Right lung (tissue), 5 donors: Measurements from ENCODE around the gene C2CD4A. TPM values are rescaled to one million over a fixed set of nuclear protein-coding genes. Genes with fewer than 3 reads are reported as not detected.

ENCODE experiments used
- DNase-seq, 2 donors: peaks; one replicate each; pipeline ENCODE4 v3.0.0-alpha.2; 2013
- polyA plus RNA-seq, 5 donors: library from polyadenylated mRNA; unstranded; fragments of 120-200 nt; gene quantifications; one replicate each; pipeline versions ENCODE4 v1.2.1 to v1.2.3, GENCODE V29; 2013; ENCODE audit warnings: inconsistent platforms in 1 of 5, low replicate concordance in 1 of 5; ENCODE audit not compliant: insufficient read length in 5 of 5, insufficient read depth in 1 of 5

Gene C2CD4A
- polyA plus RNA-seq, 5 donors = 0.04 to 0.09 (median 0.06) TPM; not detected in 1

DNA sequence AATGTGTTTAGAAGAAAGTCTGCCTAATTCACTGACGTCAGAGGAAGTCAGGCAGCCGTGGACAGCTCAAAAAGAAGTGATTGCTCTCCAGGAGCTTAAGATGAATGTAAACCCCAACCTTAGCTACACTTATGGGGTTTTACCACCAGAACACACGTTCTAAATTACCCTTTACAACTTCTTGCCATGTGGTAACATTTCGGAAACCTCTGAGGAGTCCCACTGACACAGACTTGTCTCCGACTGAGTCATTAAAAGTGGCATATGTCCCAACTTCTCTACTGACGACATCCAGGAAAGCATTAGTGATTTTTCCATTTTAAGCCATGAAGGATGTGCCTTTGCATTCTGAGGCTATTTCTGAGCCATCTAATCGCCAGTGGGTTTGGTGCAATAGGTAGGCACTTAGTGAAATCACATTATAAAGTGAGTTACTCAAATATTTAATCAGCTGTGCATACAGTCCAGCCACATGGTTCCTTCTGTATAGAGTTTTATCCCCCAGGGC lies 32.4 kb downstream of the C2CD4A start:
- DNase-seq = no peak

DNA sequence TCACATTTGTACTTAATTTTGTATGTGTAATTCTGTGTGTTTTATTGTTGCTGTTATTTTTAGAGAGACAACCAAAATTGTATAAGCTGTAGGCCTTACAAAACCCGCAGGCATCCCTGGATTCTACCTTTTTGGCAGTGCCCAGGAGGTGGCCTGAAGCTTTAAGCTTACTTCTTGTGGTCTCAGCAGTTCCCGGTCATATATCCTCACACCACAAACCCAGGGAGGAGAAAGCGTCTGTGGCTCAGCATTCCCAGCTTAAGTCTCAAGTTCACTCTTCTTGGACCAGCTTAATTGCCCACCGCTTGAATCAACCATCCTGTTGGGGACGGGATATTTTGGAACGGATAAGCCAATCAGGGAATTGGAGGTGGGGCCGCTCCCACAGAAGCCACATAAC lies 36.7 kb downstream of the C2CD4A start:
- no peak for DNase-seq

DNA sequence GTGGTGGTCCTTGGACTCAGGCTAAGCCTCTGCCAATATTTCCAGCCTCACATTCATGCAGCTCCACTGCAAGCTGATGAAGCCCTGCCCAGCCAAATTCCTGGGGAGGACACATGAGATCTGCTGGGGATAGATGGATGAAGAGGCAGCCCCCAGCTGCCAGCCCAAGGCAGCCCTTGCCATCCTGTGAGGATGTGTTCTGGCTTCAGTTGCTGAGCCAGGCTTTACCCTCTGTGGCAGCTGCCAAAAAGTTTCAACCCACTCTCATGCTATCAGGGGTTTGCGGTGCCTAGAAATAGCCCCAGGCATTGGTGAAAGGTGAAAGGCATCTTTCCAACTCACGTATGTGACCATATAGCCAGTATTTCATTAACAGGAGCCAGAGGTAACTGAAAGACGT lies 37.6 kb downstream of the C2CD4A start:
- no peak for DNase-seq

DNA sequence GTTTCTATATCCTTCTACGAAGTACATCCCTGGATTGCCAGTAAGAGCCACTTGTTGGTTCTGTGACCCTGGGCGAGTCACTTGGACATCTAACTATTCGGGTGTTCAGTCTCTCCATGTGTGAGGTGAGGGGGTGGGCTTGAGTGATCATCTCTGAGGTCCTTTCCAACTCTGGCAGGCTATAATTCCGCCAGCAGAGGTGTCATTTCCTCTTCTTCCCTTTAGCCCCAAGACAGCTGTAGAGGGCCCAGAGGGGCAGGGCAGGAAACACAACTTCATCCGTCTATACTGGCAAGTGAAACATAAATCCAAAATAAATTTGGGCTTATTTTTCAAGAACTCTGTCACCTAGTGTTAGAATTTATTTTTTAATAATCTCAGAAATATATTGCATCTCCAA lies 38.1 kb downstream of the C2CD4A start:
- DNase-seq = no peak

DNA sequence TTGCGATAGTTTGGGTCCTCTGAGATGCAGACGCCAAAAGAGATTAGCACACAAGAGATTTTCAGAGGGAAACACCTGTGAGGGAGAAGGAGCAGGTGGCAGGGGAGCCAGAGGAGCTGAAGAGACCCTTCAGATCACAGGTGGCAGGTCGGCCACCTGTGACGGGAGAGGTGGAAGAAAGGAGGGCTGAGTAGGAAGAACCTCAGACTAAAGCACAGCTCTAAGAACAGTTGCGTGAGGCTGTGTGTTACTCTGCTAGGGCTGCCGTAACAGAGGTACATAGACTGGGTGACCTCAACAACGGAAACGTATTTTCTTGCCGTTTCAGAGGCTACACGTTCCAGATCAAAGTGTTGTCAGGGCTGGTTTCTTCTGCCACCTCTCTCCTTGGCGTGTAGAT lies 38.5 kb downstream of the C2CD4A start:
- no peak for DNase-seq

DNA sequence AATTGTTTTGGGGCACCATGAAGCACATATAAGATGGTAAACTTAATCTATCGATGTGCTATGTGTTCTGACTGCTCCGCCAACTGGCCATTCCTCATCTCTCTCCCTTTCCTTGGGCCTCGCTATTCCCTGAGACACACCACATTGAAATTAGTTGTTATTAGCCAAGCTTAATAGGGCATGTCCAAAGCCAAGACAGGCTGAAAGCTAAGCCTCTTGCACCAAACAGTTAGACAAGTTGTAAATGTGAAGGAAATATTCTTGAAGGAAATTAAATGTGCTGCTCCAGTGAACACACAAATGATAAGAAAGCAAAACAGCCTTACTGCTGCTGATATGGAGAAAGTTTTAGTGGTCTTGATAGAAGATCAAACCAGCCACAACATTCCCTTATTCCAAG lies 39.3 kb downstream of the C2CD4A start:
- DNase-seq = no peak

DNA sequence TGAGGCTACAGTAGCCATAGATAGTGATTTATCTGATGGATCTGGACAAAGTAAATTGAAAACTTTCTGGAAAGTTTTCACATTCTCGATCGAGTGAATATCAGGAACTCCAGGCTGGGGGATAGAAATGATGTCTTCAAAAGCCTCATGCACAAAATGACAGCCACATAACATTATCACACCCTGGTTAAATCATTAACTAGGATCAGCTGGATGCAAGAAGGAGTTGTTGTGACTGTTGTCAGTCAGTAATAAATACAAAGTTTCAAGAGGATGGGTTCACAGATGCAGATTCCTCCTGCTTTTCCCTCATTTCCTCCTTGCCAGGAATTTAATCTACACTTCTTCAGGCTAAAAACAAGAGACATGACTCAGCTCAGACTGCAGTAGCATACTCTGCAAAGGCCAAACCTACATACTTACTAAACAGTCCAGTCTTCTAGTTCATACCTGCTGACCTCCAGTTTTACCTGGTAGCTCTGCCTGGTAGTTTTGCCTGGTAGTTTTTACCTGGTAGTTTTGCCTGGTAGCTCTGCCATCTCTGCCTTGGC lies 40.9 kb downstream of the C2CD4A start:
- no peak for DNase-seq

DNA sequence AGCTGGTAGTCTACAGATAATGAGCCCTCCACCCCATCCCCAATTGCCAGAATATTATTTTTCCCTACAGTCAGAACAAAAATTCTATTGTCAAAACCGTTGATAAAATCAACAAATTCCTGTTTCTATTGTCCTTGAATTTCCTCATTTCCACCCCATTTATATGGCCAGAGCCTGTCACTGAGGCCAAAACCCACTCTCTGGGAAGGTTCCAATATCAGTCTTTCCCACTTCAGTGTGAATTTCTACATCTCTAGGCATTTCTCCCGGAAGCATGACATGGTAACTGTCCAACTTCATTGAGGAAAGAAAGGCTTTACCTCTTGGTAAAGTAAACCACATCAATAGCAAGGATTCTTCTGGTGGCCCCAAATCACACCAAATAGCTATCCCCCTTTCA lies 41.6 kb downstream of the C2CD4A start:
- no peak for DNase-seq

DNA sequence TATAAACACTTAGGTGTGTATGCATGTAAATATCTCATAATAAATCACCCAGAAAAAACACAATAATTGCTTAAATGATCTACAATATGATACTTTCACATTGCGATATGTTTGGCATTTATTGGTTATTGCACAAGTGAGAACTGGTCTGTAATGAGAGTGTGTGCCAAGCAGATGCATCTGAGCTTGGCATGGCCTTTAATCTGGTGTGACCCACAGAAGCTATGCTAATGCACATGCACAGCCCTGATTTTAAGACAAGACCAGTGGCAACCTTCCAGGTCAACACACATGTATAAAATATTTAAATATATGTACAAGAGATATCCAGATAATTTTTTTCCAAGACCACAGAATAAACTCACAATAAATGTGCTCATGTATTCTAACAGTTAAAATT lies 42.7 kb downstream of the C2CD4A start:
- no peak for DNase-seq

DNA sequence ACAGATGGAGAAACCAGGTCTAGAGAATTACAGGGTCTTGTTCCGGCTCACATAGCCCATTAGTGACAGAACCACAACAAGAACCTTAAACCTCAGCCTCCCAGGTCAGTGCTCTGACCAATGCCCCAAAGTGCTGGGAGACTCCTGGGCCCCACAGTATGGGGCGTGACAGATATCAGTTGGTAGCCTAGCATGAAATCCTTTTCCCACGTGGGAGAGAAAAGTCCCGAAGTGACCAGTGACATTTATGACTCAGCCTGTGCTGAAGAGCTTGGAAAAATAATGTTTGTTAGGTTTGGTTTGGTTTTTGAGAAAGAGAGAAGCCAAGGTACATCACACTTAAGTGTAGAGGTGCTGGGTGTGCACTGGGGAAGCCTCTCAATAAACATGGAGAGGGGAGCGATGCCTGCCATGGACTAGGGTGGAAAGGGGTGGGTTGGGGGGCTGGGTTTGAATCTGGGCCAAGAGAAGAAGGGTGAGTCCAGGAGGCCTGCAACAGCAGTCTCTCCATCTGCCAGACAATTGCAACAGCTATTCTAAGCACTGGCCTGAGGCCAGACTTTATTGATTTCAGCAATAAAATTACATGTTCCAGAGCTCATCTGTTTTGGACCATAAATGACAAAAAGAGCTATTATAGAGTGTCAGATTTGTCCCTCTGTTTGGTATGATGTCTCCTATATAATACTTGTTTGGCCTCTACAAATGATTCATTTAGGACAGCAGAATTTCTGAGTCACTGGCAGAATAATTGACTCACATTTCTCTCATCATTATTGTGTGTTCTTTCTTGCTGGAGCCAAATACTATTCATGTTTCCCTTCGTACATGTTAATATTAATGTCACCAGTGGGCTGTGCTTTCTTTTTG lies 43.4 kb downstream of the C2CD4A start:
- DNase-seq = peak; percentile 45 to 46

DNA sequence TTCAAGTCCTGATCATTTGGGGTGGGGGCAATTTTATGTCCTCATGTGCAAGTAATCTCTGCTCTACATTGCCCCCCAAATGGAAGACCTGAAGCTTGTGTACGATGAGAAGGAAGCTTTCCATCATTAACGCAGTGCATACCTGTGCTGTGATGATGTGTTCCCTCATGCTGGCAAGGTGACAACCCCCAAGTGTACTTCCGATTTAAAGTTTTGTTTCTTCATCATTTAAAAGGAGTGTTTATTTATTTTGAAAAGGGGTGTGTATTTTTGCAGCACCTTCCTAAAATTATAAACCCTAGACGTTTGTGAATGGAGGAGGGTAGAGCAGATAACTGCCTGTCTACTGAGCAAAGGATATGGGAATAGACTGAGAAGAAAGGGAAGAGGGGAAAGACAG lies 45.3 kb downstream of the C2CD4A start:
- no peak for DNase-seq

DNA sequence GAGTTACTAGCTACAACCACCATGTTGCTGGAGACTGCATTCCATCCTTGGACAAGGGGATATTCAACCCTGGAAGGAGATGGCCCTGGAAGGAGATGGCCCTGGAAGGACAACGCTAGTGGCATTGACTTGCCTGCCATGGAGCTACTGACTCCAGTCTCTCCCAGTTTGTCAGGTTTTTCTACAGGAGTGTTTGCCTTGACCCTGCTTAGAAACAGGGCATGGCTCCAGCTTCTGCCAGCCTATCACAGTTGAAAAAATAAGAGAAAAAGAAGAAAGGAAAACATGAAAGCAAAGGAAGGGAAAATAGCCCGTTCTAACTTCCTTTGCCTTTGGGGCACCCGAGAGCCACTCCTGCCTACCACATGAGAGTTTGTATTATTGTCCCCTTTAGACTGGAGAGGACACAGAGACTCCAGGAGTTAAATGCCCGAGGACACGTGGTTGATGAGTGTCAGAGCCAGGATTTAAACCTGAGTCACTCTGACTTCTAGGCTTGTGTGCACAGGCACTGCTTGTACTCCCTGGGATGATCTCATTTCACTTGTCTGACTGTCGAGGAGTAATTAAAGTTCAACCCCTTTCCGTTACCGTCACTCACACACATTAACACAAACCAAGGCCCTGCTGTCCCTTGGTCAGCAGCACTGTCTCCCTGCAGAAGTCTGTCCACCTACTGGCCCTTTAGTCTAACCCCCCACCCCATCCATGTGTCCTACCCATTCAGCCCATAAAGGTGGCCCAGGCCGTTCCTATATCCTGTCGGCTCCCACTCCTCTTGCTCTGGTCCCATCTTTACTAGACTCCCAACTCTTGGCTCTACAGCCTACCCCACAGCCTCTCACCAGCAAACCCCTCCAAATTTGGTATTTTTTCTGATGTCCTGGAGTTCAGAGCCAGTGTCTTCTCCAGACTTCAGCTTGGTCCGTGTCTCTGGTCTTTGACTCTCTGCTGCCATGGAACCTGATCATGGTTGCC lies 46.1 kb downstream of the C2CD4A start:
- DNase-seq = no peak

DNA sequence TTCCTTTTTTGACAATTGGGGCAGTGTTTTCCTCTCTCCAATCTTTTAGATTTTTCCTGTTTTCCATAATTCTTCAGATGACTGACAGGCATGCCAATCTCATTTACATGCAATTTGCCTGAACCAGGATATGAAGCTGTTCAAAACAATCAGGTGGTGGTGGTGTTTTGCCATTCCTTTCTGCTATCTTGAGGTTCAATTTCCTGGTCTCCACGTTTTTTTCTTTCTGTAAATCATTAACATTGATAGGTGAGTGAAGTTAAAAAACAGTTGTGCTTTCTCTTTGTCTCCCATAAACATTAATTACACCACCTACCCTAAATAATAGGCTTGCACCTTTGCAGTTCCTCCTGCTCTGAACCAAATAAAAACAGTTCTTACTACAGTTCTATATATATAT lies 49.1 kb downstream of the C2CD4A start:
- DNase-seq = no peak

DNA sequence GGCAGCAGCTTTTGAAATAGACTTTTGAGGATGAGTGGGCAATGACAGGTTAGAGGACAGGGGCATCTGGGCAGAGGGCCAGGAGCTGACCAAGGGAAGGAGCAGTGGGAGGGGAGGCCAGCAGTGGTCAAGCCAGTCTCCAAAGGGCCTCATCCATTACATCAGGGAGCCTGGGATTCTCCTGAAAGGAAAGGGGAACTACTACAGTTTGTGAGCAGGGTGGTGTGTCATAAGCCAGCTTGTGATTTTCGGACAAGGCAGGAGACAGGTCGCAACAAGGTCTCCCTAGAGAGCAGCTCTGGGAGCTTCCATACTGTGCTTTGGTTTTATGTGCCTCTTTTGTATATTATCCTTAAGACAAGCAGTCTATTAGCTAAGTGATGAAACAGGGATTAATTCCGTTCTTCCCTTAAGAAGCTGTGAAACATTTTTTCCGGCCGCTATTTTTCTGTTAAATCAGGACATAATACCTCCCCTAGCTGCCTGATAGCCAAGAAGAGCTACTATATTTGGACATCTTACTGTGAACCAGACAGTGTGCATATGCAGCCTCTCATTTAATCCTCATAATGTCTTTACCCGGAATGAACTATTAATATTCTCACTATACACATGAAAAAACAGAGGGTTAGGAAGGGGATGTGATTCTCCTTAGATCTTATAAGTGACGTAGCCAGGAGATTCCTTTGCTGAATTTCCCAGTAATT lies 51.9 kb downstream of the C2CD4A start:
- peak in 1 of 2 donors; percentile 31 for DNase-seq

DNA sequence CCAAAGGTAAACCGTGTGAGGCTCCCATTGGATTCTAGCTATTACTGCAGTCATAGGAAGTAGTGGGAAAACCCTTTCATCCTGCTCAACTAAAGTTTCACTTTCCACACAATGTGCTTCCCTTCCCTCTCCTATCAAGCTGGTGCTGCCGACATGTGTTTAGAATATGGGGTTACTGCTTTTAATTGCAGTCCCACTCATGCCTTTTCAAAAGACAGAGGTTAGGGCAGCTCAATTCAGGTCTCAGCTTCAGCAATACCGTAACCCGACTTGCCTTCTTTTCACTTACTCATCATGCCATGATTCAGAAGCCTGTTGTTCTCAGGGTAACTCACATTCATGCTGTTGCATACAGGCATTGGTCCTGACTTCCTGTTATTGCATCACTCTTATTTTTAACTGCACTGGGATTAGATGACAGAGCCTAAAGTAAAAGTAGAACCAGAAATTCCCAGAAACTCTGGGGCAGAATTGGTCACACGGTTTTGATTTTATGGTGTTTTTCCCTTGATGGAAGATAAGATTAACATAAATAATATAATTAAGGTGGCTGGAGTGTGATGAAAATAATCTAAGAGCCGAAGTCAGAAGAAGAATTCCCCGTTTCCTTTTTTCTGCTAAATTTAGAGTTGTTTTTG lies 52.6 kb downstream of the C2CD4A start:
- peak; percentile 44 to 57 for DNase-seq

DNA sequence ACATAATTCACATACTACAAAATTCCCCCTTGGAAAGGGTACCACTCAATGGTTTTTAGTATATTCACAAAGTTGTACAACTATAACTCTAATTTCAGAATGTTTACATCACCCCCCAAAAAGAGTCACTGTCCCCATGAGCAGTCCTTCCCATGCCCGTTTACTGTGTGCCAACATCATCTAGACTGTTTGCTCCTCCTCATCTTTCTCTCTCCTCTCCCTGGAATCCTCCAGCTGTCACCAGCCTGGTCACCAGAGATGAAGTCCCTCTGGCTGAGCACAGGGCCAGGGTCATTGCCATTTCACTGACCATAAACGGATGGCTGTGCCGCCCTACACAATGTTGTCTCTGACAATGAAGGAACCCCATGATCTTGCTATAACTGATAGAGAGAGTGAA lies 53.1 kb downstream of the C2CD4A start:
- no peak for DNase-seq

Other genes with a start within 250 kb of the C2CD4A start
- gene VPS13C, start 6.5 kb upstream of the C2CD4A start, polyA plus RNA-seq = 10 to 100 TPM; 38.1 to 77.5 (median 61.1) TPM
- gene C2CD4B, start 98.3 kb downstream of the C2CD4A start, polyA plus RNA-seq = 1 to 10 TPM; 1.1 to 3.1 (median 1.6) TPM